ENCODE measurements around the gene PPM1H. TPM values are rescaled to one million over a fixed set of nuclear protein-coding genes. Genes with fewer than 3 reads are reported as not detected.

Gene PPM1H
- total RNA-seq, 1 donor from 2014 or later, result 6.3 TPM

DNA sequence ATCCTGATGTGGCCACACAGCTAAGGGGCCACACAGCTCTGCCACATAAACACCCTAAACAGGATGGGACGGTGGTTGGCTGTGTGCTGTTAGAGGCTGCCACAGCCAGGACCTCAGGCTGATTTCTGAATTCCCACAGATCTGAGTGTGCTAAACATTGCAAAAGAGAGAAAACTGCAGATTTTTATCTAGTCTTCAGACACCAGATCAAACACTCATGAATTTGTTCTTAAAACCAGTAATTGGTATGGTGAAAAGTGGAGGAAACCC, 277.7 kb downstream of the PPM1H start:
- no peaks in the 10 kb centered on the region for H3K9me3 Mint-ChIP-seq (ENCODE audit: unreplicated experiment)
- H3K27ac Mint-ChIP-seq (ENCODE audit: unreplicated experiment), result no peak overlapping the region
- no peak overlapping the region for H3K4me3 Mint-ChIP-seq (ENCODE audit: unreplicated experiment)
- no peaks in the 10 kb centered on the region for H3K36me3 Mint-ChIP-seq (ENCODE audit: unreplicated experiment)
- peaks cover 19% of the 10 kb centered on the region for H3K4me1 Mint-ChIP-seq (ENCODE audit: low read depth, unreplicated experiment)
- no peak for DNase-seq
- TF ChIP-seq, protein P1, sequence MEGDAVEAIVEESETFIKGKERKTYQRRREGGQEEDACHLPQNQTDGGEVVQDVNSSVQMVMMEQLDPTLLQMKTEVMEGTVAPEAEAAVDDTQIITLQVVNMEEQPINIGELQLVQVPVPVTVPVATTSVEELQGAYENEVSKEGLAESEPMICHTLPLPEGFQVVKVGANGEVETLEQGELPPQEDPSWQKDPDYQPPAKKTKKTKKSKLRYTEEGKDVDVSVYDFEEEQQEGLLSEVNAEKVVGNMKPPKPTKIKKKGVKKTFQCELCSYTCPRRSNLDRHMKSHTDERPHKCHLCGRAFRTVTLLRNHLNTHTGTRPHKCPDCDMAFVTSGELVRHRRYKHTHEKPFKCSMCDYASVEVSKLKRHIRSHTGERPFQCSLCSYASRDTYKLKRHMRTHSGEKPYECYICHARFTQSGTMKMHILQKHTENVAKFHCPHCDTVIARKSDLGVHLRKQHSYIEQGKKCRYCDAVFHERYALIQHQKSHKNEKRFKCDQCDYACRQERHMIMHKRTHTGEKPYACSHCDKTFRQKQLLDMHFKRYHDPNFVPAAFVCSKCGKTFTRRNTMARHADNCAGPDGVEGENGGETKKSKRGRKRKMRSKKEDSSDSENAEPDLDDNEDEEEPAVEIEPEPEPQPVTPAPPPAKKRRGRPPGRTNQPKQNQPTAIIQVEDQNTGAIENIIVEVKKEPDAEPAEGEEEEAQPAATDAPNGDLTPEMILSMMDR (IDR thresholded peaks at IDR 0.05; ENCODE audit: partially characterized antibody, unreplicated experiment), result no peak
- peaks cover 1% of the 10 kb centered on the region for H3K27me3 Mint-ChIP-seq (ENCODE audit: unreplicated experiment)

DNA sequence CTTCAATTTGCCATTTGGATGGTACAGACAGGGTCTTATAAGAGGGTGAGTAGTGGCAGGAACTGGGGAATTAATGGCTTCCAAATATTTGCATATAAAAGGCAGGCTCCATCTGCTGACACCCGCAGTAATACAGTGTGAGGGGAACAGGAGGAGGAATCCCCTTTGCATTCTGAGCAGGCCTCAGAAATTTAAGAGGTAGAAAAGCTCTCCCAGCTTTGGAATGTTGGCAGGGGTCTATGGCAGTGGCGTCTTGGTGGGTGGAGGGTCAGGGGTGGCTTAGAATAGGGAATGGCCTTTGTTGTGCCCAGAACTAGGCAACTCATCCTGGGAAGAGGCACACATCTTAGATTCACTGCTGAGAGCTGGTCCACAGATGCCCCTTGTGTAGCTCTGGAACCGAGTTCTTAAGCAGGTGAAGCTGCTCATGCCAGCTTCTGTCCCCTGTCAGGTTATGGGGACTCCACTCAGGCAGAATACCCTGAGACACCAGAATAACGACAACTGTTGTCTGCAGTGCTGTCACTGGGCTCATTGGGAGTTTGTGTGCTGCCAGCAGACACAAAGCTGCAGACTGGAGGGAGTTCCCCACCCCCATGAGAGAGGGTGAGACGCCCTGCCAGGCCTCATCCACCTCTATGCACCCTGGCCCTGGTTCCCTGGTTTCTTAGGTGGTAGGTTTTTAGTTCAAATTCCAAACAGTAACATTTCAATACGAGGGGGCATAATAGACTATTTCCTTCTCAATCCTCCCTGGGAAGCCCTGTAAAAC, 278.2 kb downstream of the PPM1H start:
- no peaks in the 10 kb centered on the region for H3K36me3 Mint-ChIP-seq (ENCODE audit: unreplicated experiment)
- no peak overlapping the region for H3K4me3 Mint-ChIP-seq (ENCODE audit: unreplicated experiment)
- H3K9me3 Mint-ChIP-seq (ENCODE audit: unreplicated experiment), result no peaks in the 10 kb centered on the region
- H3K27ac Mint-ChIP-seq (ENCODE audit: unreplicated experiment), result no peak overlapping the region
- no peak for DNase-seq
- peaks cover 1% of the 10 kb centered on the region for H3K27me3 Mint-ChIP-seq (ENCODE audit: unreplicated experiment)
- TF ChIP-seq, protein P1 (IDR thresholded peaks at IDR 0.05; ENCODE audit: partially characterized antibody, unreplicated experiment), result no peak
- peaks cover 19% of the 10 kb centered on the region for H3K4me1 Mint-ChIP-seq (ENCODE audit: low read depth, unreplicated experiment)

DNA sequence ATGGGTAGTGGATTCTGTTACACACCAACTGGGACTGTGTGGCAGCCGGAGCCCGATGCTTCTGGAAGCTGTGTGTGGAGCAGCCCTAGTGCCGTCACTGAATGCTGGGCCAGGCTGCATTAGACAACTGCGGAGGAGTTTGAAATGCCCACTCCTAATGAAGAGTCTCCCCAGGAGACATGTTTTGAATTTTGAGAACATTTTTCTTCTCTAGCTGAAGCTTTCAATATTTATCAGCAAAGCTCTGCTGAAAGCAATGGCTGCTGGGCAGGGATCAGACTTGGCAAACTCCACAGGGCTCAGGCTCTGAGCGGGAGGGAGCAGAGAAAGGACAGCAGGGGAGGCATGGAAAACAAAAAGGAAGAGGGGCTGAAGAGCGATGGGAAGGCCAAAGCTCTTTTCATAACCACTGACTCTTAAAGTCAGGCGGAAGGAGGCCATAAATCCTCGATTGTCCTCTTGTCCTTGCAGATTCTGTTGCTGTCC, 279.2 kb downstream of the PPM1H start:
- peaks cover 1% of the 10 kb centered on the region for H3K27me3 Mint-ChIP-seq (ENCODE audit: unreplicated experiment)
- no peak for DNase-seq
- no peak overlapping the region for H3K27ac Mint-ChIP-seq (ENCODE audit: unreplicated experiment)
- H3K4me1 Mint-ChIP-seq (ENCODE audit: low read depth, unreplicated experiment), result peaks cover 19% of the 10 kb centered on the region
- TF ChIP-seq, protein P1 (IDR thresholded peaks at IDR 0.05; ENCODE audit: partially characterized antibody, unreplicated experiment), result no peak
- no peaks in the 10 kb centered on the region for H3K9me3 Mint-ChIP-seq (ENCODE audit: unreplicated experiment)
- H3K36me3 Mint-ChIP-seq (ENCODE audit: unreplicated experiment), result no peaks in the 10 kb centered on the region
- H3K4me3 Mint-ChIP-seq (ENCODE audit: unreplicated experiment), result no peak overlapping the region

DNA sequence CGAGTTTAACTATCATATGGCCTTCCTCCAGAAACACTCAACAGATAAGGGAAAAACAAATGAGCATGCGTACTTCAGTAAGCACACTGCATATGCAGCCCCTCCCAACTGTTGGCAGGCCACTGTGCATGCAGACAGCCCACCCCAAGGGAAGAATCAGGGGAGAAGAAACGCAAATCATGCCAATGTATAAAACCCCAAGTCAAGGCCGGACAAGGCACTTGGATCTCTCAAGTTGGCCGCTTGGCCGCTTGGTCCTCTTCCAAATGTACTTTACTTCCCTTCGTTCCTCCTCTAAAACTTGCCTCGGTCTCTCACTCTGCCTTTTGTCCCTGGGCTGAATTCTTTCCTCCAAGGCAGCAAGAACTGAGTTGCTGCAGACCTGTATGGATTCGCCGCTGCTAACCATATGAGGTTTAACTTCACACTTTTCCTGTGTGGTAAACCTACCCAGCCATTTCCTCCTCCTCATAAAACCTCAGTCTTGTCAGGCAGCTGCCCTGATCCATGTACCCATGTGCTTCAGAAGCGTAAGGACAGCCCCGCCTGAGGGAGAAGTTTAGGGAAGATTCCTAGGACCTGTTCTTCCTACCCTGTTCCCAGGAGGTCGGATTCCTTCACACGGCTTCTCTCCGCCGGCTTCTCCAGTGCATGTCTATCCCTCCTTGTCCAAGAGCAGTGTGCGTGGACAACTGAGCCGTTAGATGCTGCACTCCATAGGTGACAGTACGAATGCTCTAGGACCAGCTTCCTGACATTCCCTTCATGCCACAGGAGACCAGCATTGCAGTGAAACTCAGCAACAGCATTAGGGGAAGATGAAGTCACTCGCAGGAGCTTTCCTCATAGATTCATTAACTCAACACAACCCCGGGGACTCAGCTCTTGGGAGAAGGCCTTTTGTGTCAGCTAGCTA, 280.4 kb downstream of the PPM1H start:
- Mint-ChIP-seq H3K27me3 (ENCODE audit: unreplicated experiment) (peaks cover 1% of the 10 kb centered on the region), H3K9me3 (ENCODE audit: unreplicated experiment) (no peaks in the 10 kb centered on the region), H3K36me3 (ENCODE audit: unreplicated experiment) (no peaks in the 10 kb centered on the region), H3K4me1 (ENCODE audit: low read depth, unreplicated experiment) (peaks cover 19% of the 10 kb centered on the region), H3K4me3 (ENCODE audit: unreplicated experiment) (no peak overlapping the region), H3K27ac (ENCODE audit: unreplicated experiment) (no peak overlapping the region)
- DNase-seq, result no peak
- TF ChIP-seq, protein P1 (IDR thresholded peaks at IDR 0.05; ENCODE audit: partially characterized antibody, unreplicated experiment), result no peak

DNA sequence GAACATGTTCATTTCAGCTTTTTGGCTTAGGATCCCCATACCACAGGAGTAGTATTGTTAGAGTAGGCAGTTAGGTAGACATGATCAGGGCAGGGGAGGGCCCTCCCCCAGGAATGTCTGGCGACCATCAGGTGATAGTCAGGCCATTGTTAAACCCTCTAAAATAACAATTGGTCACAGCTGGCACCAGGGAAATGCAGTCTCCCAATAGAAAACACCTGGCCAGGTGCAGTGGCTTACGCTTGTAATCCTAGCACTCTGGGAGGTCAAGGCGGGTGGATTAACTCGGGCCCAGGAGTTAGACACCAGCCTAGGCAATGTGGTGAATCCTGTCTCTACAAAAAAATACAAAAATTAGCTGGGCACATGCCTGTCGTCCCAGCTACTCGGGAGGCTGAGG, 281.2 kb downstream of the PPM1H start:
- TF ChIP-seq, protein P1 (IDR thresholded peaks at IDR 0.05; ENCODE audit: partially characterized antibody, unreplicated experiment), result no peak
- Mint-ChIP-seq H3K36me3 (ENCODE audit: unreplicated experiment) (no peaks in the 10 kb centered on the region), H3K27me3 (ENCODE audit: unreplicated experiment) (peaks cover 1% of the 10 kb centered on the region), H3K9me3 (ENCODE audit: unreplicated experiment) (no peaks in the 10 kb centered on the region), H3K27ac (ENCODE audit: unreplicated experiment) (no peak overlapping the region), H3K4me1 (ENCODE audit: low read depth, unreplicated experiment) (peaks cover 16% of the 10 kb centered on the region), H3K4me3 (ENCODE audit: unreplicated experiment) (no peak overlapping the region)
- DNase-seq, result no peak
